Esophagus muscularis mucosa (tissue), 4 donors: ENCODE results near the gene PFKL. TPM values are rescaled to one million over a fixed set of nuclear protein-coding genes. Genes with fewer than 3 reads are reported as not detected.

Experiments
- DNase-seq: peaks from one replicate; pipeline ENCODE4 v3.0.0-alpha.2; 2017; ENCODE audit errors: extremely low spot score
- H3K27ac ChIP-seq, 4 donors: fragments of 200-600 bp; sonication (generic); replicated peaks in 1 of 4; 1 replicate in 3 of 4; 2 replicates in 1 of 4; pipeline ENCODE4 v1.5.1; 2016 to 2019; ENCODE audit warnings: mild to moderate bottlenecking in 1 of 4
- H3K27me3 ChIP-seq, 4 donors: fragments of 200-600 bp; sonication (generic); one replicate each; pipeline versions ENCODE4 v1.5.1 to v1.6.0; 2016 to 2019
- H3K36me3 ChIP-seq, 4 donors: fragments of 200-600 bp; sonication (generic); one replicate each; pipeline ENCODE4 v1.5.1; 2016 to 2019
- H3K4me1 ChIP-seq, 4 donors: fragments of 200-600 bp; sonication (generic); one replicate each; pipeline ENCODE4 v1.5.1; 2016 to 2019
- H3K4me3 ChIP-seq, 4 donors: fragments of 200-600 bp; sonication (generic); 1 replicate in 2 of 4; 2 replicates in 2 of 4; pipeline ENCODE4 v1.5.1; 2016 to 2019; ENCODE audit warnings: mild to moderate bottlenecking in 4 of 4, moderate library complexity in 1 of 4
- H3K9me3 ChIP-seq, 4 donors: fragments of 200-600 bp; sonication (generic); 1 replicate in 3 of 4; 2 replicates in 1 of 4; pipeline ENCODE4 v1.5.1; 2016 to 2019
- CTCF ChIP-seq, 3 experiments: fragments of 200-600 bp in 2 of 3; fragments of 450-650 bp in 1 of 3; sonication (generic) in 2 of 3; IDR thresholded peaks; one replicate each; pipeline ENCODE4 v1.5.1; 2017 to 2019; ENCODE audit warnings: antibody characterized with exemption in 3 of 3, mild to moderate bottlenecking in 2 of 3, moderate library complexity in 1 of 3
- EP300 ChIP-seq: sonication (generic); formaldehyde crosslinking; IDR thresholded peaks from one replicate; pipeline ENCODE4 v1.6.1; 2017; ENCODE audit warnings: antibody characterized with exemption
- POLR2A ChIP-seq: fragments of 450-650 bp; IDR thresholded peaks from one replicate; pipeline ENCODE4 v1.6.1; 2017; ENCODE audit warnings: antibody characterized with exemption, moderate library complexity, mild to moderate bottlenecking, low read depth
- POLR2AphosphoS5 ChIP-seq, 2 donors: sonication (generic); formaldehyde crosslinking; IDR thresholded peaks; one replicate each; pipeline ENCODE4 v1.6.1; 2017; ENCODE audit warnings: antibody characterized with exemption in 2 of 2
- WGBS: methylation state at CpG from one replicate; pipeline ENCODE4 v1.1.5; 2018; 5-methylcytosine and 5-hydroxymethylcytosine counted together
- intact Hi-C: fragments of 100-400 bp; cut with DNase I; formaldehyde crosslinking; loops from one replicate; pipeline ENCODE4 v1.15.1; 2023
- total RNA-seq, 4 donors: library from RNA; depleted of rRNA; stranded (reverse); fragments of >200 nt; gene quantifications; one replicate each; pipeline versions ENCODE4 v1.1.0 to v1.2.1, GENCODE V29; 2016

PFKL gene
- total RNA-seq, 4 donors from 2014 or later, result 61.5 to 109 (median 83.4) TPM

GRCh38 chr21:44323591-44323990 is 23.7 kb downstream of the PFKL start:
- H3K36me3 ChIP-seq, result peaks cover 28 to 100% (median 95%) of the 10 kb centered on the region in 4 donors
- WGBS, result no CpG with 5 or more reads among the region's 20 CpGs
- intact Hi-C loops, result no loop called here

GRCh38 chr21:44324106-44324853 is 24.4 kb downstream of the PFKL start:
- WGBS, result 96% methylated on average over 4 of the region's 37 CpGs

More at GRCh38 chr21:44323591-44323990, 23.7 kb downstream of the PFKL start:
- DNase-seq, result no peak
- no peaks in the 10 kb centered on the region for H3K27me3 ChIP-seq
- H3K4me1 ChIP-seq, result no peaks in the 10 kb centered on the region
- H3K9me3 ChIP-seq, result no peaks in the 10 kb centered on the region
- no peak overlapping the region for H3K27ac ChIP-seq
- H3K4me3 ChIP-seq, result no peak overlapping the region
- TF ChIP-seq CTCF (IDR thresholded peaks at IDR 0.05) (no peak), POLR2A (no peak), EP300 (no peak), POLR2AphosphoS5 (IDR thresholded peaks at IDR 0.05) (no peak)

GRCh38 chr21:44324854-44325107 is 24.9 kb downstream of the PFKL start:
- DNase-seq, result no peak
- Histone ChIP-seq H3K27ac (no peak overlapping the region), H3K4me1 (no peaks in the 10 kb centered on the region), H3K27me3 (no peaks in the 10 kb centered on the region), H3K4me3 (no peak overlapping the region), H3K36me3 (peaks cover 26 to 93% (median 85%) of the 10 kb centered on the region in 4 donors), H3K9me3 (no peaks in the 10 kb centered on the region)
- intact Hi-C loops, result no loop called here
- TF ChIP-seq EP300 (no peak), POLR2A (no peak), POLR2AphosphoS5 (IDR thresholded peaks at IDR 0.05) (no peak), CTCF (IDR thresholded peaks at IDR 0.05) (no peak)
- WGBS, result no CpG with 5 or more reads among the region's 11 CpGs

More at GRCh38 chr21:44324106-44324853, 24.4 kb downstream of the PFKL start:
- Histone ChIP-seq H3K36me3 (peaks cover 26 to 93% (median 88%) of the 10 kb centered on the region in 4 donors), H3K4me1 (no peaks in the 10 kb centered on the region), H3K27me3 (no peaks in the 10 kb centered on the region), H3K27ac (no peak overlapping the region), H3K4me3 (no peak overlapping the region), H3K9me3 (no peaks in the 10 kb centered on the region)
- intact Hi-C loops, result no loop called here
- TF ChIP-seq POLR2A (no peak), POLR2AphosphoS5 (IDR thresholded peaks at IDR 0.05) (no peak)
- no peak for DNase-seq

- WGBS, result 88% methylated on average over 23 of the region's 44 CpGs
- Histone ChIP-seq H3K4me3 (no peak overlapping the region), H3K9me3 (no peaks in the 10 kb centered on the region), H3K4me1 (no peaks in the 10 kb centered on the region), H3K36me3 (peaks cover 26 to 93% (median 85%) of the 10 kb centered on the region in 4 donors), H3K27ac (no peak overlapping the region), H3K27me3 (no peaks in the 10 kb centered on the region)
- TF ChIP-seq POLR2A (no peak), POLR2AphosphoS5 (IDR thresholded peaks at IDR 0.05) (no peak), EP300 (no peak), CTCF (IDR thresholded peaks at IDR 0.05) (no peak)
- DNase-seq, result no peak
- intact Hi-C loops, result no loop called here
These were observed 25.8 kb downstream of the PFKL start for GRCh38 chr21:44325386-44326271.

- Histone ChIP-seq H3K27ac (no peak overlapping the region), H3K36me3 (peaks cover 25 to 93% (median 85%) of the 10 kb centered on the region in 4 donors), H3K4me3 (no peak overlapping the region), H3K27me3 (no peaks in the 10 kb centered on the region), H3K4me1 (no peaks in the 10 kb centered on the region), H3K9me3 (no peaks in the 10 kb centered on the region)
- no CpG with 5 or more reads among the region's 13 CpGs for WGBS
- DNase-seq, result no peak
- TF ChIP-seq POLR2AphosphoS5 (IDR thresholded peaks at IDR 0.05) (no peak), POLR2A (no peak), CTCF (IDR thresholded peaks at IDR 0.05) (no peak), EP300 (no peak)
- intact Hi-C loops, result no loop called here
These were observed 26.4 kb downstream of the PFKL start for GRCh38 chr21:44326272-44326647.
